GM12878 (cell line): ENCODE results near the gene ACAP1. TPM values are rescaled to one million over a fixed set of nuclear protein-coding genes. Genes with fewer than 3 reads are reported as not detected.

Experiments used
- ATAC-seq: fragments of 200-7000 bp; cut with Tn5 transposase; 3 replicates; pipeline ENCODE4 v1.9.1; 2020; ENCODE audit warnings: mild to moderate bottlenecking, moderate library complexity
- BruUV-seq: library from RNA; stranded (reverse); fragments of 400-500 nt; replicated peaks from 2 replicates; lab custom pipeline; 2021; lab: Mats Ljungman, UMichigan
- CTCF ChIA-PET: fragments of 300-600 bp; sonication (Branson Sonifier 250); formaldehyde crosslinking; extraction: SDS; loops from one replicate; lab custom pipeline; 2021; ENCODE audit warnings: inconsistent platforms; lab: Yijun Ruan, JAX
- POLR2A ChIA-PET: fragments of 350-600 bp; formaldehyde crosslinking; extraction: SDS; loops from one replicate; lab custom pipeline; 2021; ENCODE audit warnings: inconsistent platforms; lab: Charles Lee
- RAD21 ChIA-PET: fragments of 300-600 bp; sonication (Branson Sonifier 250); formaldehyde crosslinking; loops from one replicate; lab custom pipeline; 2023; ENCODE audit warnings: antibody characterized with exemption; ENCODE audit not compliant: unreplicated experiment; lab: Charles Lee
- SMC1A ChIA-PET: fragments of 300-600 bp; sonication (Branson Sonifier 250); formaldehyde crosslinking; loops from one replicate; lab custom pipeline; 2023; ENCODE audit not compliant: unreplicated experiment, uncharacterized antibody; lab: Charles Lee
- DNase-seq: peaks from one replicate; pipeline ENCODE4 v3.0.0-alpha.2; 2011; ENCODE audit warnings: low read depth, low spot score
- FAIRE-seq: peaks from 3 replicates; lab custom pipeline; 2011; peaks lifted over from hg19 to GRCh38; lab: Jason Lieb, UNC
- H2AFZ ChIP-seq: 2 replicates; pipeline ENCODE4 v1.6.0; 2011; ENCODE audit warnings: low read depth, low read length, control low read depth; ENCODE audit not compliant: control insufficient read depth
- H3K27ac ChIP-seq: 2 replicates; pipeline ENCODE4 v1.5.1; 2011; ENCODE audit warnings: control low read depth; ENCODE audit not compliant: control insufficient read depth, insufficient read depth
- H3K27me3 ChIP-seq, 2 experiments: replicated peaks in 1 of 2; 2 replicates each; pipeline versions ENCODE4 v1.6.0 to v1.6.1; 2011; ENCODE audit warnings: low read length in 1 of 2; ENCODE audit not compliant: control insufficient read depth in 2 of 2, insufficient read depth in 2 of 2
- H3K36me3 ChIP-seq, 2 experiments: 2 replicates each; pipeline ENCODE4 v1.5.1; 2011; ENCODE audit warnings: low read length in 1 of 2; ENCODE audit not compliant: control insufficient read depth in 2 of 2, insufficient read depth in 2 of 2
- H3K4me1 ChIP-seq: 2 replicates; pipeline ENCODE4 v1.6.1; 2011; ENCODE audit warnings: mild to moderate bottlenecking, low read length, moderate library complexity, mixed read lengths; ENCODE audit not compliant: control insufficient read depth, insufficient read depth
- H3K4me2 ChIP-seq: 2 replicates; pipeline ENCODE4 v1.6.0; 2011; ENCODE audit warnings: control low read depth; ENCODE audit not compliant: control insufficient read depth, insufficient read depth
- H3K4me3 ChIP-seq: fragments of 200-600 bp; sonication (generic); 2 replicates; pipeline ENCODE4 v1.5.1; 2016
- H3K79me2 ChIP-seq: 2 replicates; pipeline ENCODE4 v1.6.0; 2011; ENCODE audit warnings: low read length; ENCODE audit not compliant: control insufficient read depth, insufficient read depth
- H3K9ac ChIP-seq: 2 replicates; pipeline ENCODE4 v1.8.0; 2011; ENCODE audit warnings: low read length, control low read depth, mixed read lengths; ENCODE audit not compliant: control insufficient read depth, insufficient read depth
- H3K9me3 ChIP-seq: replicated peaks from 3 replicates; pipeline ENCODE4 v1.5.1; 2011; ENCODE audit warnings: mild to moderate bottlenecking, low read length; ENCODE audit not compliant: control insufficient read depth, insufficient read depth
- H4K20me1 ChIP-seq: 2 replicates; pipeline ENCODE4 v1.6.0; 2011; ENCODE audit not compliant: control insufficient read depth, insufficient read depth
- ASH2L ChIP-seq: fragments of 300-600, 200-600 bp; sonication (generic); IDR thresholded peaks from 2 replicates; pipeline ENCODE4 v1.6.1; 2017; ENCODE audit warnings: low read depth, mild to moderate bottlenecking, borderline replicate concordance
- BMI1 ChIP-seq: fragments of 450-650 bp; IDR thresholded peaks from 2 replicates; pipeline ENCODE4 v1.6.1; 2016; ENCODE audit warnings: mild to moderate bottlenecking, moderate library complexity, borderline replicate concordance
- BRCA1 ChIP-seq: IDR thresholded peaks from 2 replicates; pipeline ENCODE4 v1.6.1; 2011; ENCODE audit warnings: low read depth, low read length, improper control_type of control experiment
- DPF2 ChIP-seq: fragments of 450-650 bp; IDR thresholded peaks from 2 replicates; pipeline ENCODE4 v1.6.1; 2017; ENCODE audit warnings: mild to moderate bottlenecking
- E4F1 ChIP-seq: fragments of 450-650 bp; IDR thresholded peaks from 2 replicates; pipeline ENCODE4 v1.6.1; 2018; ENCODE audit warnings: borderline replicate concordance, mild to moderate bottlenecking; ENCODE audit not compliant: partially characterized antibody
- IRF4 ChIP-seq: IDR thresholded peaks from 2 replicates; pipeline ENCODE4 v1.6.1; 2011; ENCODE audit warnings: low read depth, low read length
- MAX ChIP-seq: IDR thresholded peaks from 2 replicates; pipeline ENCODE4 v1.6.1; 2012; ENCODE audit warnings: low read depth, low read length, improper control_type of control experiment
- NFXL1 ChIP-seq: fragments of 450-650 bp; IDR thresholded peaks from 2 replicates; pipeline ENCODE4 v1.6.1; 2017; ENCODE audit warnings: antibody characterized with exemption, mild to moderate bottlenecking, borderline replicate concordance
- POLR2A ChIP-seq: IDR thresholded peaks from 2 replicates; pipeline ENCODE4 v1.6.1; 2011; ENCODE audit warnings: low read depth, mild to moderate bottlenecking, low read length
- POLR2AphosphoS2 ChIP-seq: IDR thresholded peaks from 2 replicates; pipeline ENCODE4 v1.6.1; 2011; ENCODE audit warnings: low read depth, mild to moderate bottlenecking, low read length, improper control_type of control experiment, moderate library complexity
- RUNX3 ChIP-seq: IDR thresholded peaks from 2 replicates; pipeline ENCODE4 v1.6.1; 2012; ENCODE audit warnings: low read length, inconsistent platforms
- WGBS: methylation state at CpG from one replicate; pipeline ENCODE4 v1.1.6; 2016; ENCODE audit warnings: low lambda C conversion rate; ENCODE audit not compliant: insufficient replicate concordance, insufficient coverage; ENCODE audit errors: missing lambda C conversion rate; 5-methylcytosine and 5-hydroxymethylcytosine counted together
- in situ Hi-C: fragments of 300-500 bp; cut with MboI; formaldehyde crosslinking; loops from 9 replicates; pipeline ENCODE4 v1.14.3; 2018; ENCODE audit warnings: mixed read lengths
- intact Hi-C: fragments of 100-400 bp; cut with micrococcal nuclease; formaldehyde crosslinking; loops from one replicate; pipeline ENCODE4 v1.14.2; 2022; ENCODE audit not compliant: unreplicated experiment
- polyA plus RNA-seq, 11 experiments: library from polyadenylated mRNA; depleted of rRNA in 4 of 11; unstranded in 6 of 11; stranded (reverse) in 5 of 11; fragments of >200 nt; fragmentation: Nextera tagmentation in 4 of 11; fragmentation: Illumina TruSeq in 1 of 11; extraction: Ambion mirVana in 4 of 11; extraction: Trizol in 1 of 11; gene quantifications; 1 replicate in 1 of 11; 2 replicates in 10 of 11; pipeline versions ENCODE4 v1.2.1 to v1.2.3, GENCODE V29; 2011 to 2016; ENCODE audit warnings: inconsistent platforms in 2 of 11, missing spikeins in 2 of 11, low read depth in 1 of 11
- total RNA-seq, 4 experiments: library from RNA; depleted of rRNA in 3 of 4; stranded (reverse); fragments of >200 nt in 3 of 4; fragmentation: Illumina TruSeq in 1 of 4; extraction: Trizol in 1 of 4; gene quantifications; 2 replicates each; pipeline versions ENCODE4 v1.2.1 to v1.2.3, GENCODE V29; 2013 to 2021

ACAP1 gene
- total and polyA plus RNA-seq, 10 of the 15 experiments (the other 5 are each of a cell fraction or from before 2014, with no cell fraction given): 5.7 to 245 (median 118) TPM

- H3K4me1 ChIP-seq: peaks cover 3% of the 10 kb centered on the region; the same call in 1 of the 2 replicates
- no peak overlapping the region for H3K4me2 ChIP-seq
- CTCF ChIA-PET: interaction anchor here (0.7 kb wide), 1 partner anchor 684 kb away, joined by 3 read pairs; no protein-coding TSS in a partner anchor
- POLR2A ChIA-PET: no interaction called here
- no peak overlapping the region for H3K4me3 ChIP-seq
- no TSS peak for BruUV-seq
- no peak for TF ChIP-seq DPF2
- no peak for TF ChIP-seq ASH2L
- no peak for TF ChIP-seq BRCA1
- no peak for TF ChIP-seq RUNX3
- TF ChIP-seq MAX: no peak
- no peak for TF ChIP-seq POLR2AphosphoS2
- TF ChIP-seq NFXL1: no peak
- TF ChIP-seq IRF4: no peak
- no peak for TF ChIP-seq E4F1
- TF ChIP-seq BMI1: no peak
- TF ChIP-seq POLR2A: no peak
- no peak for ATAC-seq
- WGBS: 93% methylated on average over 10 of the region's 10 CpGs
- no peak overlapping the region for H2AFZ ChIP-seq
- H3K27ac ChIP-seq: no peak overlapping the region
- no peaks in the 10 kb centered on the region for H4K20me1 ChIP-seq
- peaks cover 2% of the 10 kb centered on the region for H3K79me2 ChIP-seq
- no peak for FAIRE-seq
- H3K9me3 ChIP-seq: no peaks in the 10 kb centered on the region
- no peaks in the 10 kb centered on the region for H3K36me3 ChIP-seq
- no peak for DNase-seq
- intact Hi-C loops (no loop called here), in situ Hi-C loops (no loop called here)
- RAD21 ChIA-PET: no interaction called here
- no peak overlapping the region for H3K9ac ChIP-seq
- SMC1A ChIA-PET: no interaction called here
- no peaks in the 10 kb centered on the region for H3K27me3 ChIP-seq
These were observed 52.5 kb downstream of the ACAP1 start for GRCh38 chr17:7388856-7389255.
